ENCODE data around the gene SAMD7.

DNA sequence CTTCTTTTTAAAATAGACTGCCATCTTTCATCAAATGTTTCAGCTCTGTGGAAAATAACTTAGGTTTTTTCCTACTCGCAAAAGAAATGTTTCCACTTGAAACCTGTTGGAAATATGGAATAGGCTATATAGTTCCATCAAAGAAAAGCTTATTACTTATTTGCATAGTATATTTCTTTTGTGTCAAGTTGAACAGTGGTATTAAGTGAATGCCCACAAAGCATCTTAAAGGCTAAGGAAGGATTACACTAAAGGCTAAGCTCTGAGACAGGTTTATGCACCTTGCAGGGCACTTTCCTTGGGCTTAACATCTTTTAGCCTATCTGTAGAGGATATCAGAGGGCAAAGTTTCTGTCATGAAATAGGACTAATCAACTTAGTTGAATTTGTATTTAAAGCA, at the start of gene SAMD7:
- TF ChIP-seq, protein P1, sequence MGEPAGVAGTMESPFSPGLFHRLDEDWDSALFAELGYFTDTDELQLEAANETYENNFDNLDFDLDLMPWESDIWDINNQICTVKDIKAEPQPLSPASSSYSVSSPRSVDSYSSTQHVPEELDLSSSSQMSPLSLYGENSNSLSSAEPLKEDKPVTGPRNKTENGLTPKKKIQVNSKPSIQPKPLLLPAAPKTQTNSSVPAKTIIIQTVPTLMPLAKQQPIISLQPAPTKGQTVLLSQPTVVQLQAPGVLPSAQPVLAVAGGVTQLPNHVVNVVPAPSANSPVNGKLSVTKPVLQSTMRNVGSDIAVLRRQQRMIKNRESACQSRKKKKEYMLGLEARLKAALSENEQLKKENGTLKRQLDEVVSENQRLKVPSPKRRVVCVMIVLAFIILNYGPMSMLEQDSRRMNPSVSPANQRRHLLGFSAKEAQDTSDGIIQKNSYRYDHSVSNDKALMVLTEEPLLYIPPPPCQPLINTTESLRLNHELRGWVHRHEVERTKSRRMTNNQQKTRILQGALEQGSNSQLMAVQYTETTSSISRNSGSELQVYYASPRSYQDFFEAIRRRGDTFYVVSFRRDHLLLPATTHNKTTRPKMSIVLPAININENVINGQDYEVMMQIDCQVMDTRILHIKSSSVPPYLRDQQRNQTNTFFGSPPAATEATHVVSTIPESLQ (CRISPR knock-in tag; IDR thresholded peaks at IDR 0.05): no peak
- TF ChIP-seq CTCF (IDR thresholded peaks at IDR 0.05): no peak
- TF ChIP-seq SP1 (CRISPR knock-in tag; conservative IDR thresholded peaks at IDR 0.05): no peak
- TF ChIP-seq, protein P2, sequence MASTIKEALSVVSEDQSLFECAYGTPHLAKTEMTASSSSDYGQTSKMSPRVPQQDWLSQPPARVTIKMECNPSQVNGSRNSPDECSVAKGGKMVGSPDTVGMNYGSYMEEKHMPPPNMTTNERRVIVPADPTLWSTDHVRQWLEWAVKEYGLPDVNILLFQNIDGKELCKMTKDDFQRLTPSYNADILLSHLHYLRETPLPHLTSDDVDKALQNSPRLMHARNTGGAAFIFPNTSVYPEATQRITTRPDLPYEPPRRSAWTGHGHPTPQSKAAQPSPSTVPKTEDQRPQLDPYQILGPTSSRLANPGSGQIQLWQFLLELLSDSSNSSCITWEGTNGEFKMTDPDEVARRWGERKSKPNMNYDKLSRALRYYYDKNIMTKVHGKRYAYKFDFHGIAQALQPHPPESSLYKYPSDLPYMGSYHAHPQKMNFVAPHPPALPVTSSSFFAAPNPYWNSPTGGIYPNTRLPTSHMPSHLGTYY (CRISPR knock-in tag; IDR thresholded peaks at IDR 0.05): no peak
- TF ChIP-seq USF2 (CRISPR knock-in tag; IDR thresholded peaks at IDR 0.05): no peak
- no peak for TF ChIP-seq NFE2L1 (CRISPR knock-in tag; IDR thresholded peaks at IDR 0.05)
- TF ChIP-seq, protein P3, sequence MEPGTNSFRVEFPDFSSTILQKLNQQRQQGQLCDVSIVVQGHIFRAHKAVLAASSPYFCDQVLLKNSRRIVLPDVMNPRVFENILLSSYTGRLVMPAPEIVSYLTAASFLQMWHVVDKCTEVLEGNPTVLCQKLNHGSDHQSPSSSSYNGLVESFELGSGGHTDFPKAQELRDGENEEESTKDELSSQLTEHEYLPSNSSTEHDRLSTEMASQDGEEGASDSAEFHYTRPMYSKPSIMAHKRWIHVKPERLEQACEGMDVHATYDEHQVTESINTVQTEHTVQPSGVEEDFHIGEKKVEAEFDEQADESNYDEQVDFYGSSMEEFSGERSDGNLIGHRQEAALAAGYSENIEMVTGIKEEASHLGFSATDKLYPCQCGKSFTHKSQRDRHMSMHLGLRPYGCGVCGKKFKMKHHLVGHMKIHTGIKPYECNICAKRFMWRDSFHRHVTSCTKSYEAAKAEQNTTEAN (CRISPR knock-in tag; IDR thresholded peaks at IDR 0.05): no peak
- TF ChIP-seq MYBL2 (CRISPR knock-in tag; IDR thresholded peaks at IDR 0.05): no peak
- no peak for TF ChIP-seq ESRRA (CRISPR knock-in tag; IDR thresholded peaks at IDR 0.05; ENCODE audit: borderline replicate concordance)
- no peak for TF ChIP-seq CREM (CRISPR knock-in tag; IDR thresholded peaks at IDR 0.05)
- no peak for TF ChIP-seq ELF4 (CRISPR knock-in tag; IDR thresholded peaks at IDR 0.05; ENCODE audit: low read depth)
- TF ChIP-seq STAT6 (CRISPR knock-in tag; conservative IDR thresholded peaks at IDR 0.05; ENCODE audit: low read depth): no peak
- TF ChIP-seq, protein P4, sequence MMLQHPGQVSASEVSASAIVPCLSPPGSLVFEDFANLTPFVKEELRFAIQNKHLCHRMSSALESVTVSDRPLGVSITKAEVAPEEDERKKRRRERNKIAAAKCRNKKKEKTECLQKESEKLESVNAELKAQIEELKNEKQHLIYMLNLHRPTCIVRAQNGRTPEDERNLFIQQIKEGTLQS (CRISPR knock-in tag; conservative IDR thresholded peaks at IDR 0.05): no peak

Data from WTC11 (cell line).